Measurements from ENCODE around the gene IZUMO4.

DNA sequence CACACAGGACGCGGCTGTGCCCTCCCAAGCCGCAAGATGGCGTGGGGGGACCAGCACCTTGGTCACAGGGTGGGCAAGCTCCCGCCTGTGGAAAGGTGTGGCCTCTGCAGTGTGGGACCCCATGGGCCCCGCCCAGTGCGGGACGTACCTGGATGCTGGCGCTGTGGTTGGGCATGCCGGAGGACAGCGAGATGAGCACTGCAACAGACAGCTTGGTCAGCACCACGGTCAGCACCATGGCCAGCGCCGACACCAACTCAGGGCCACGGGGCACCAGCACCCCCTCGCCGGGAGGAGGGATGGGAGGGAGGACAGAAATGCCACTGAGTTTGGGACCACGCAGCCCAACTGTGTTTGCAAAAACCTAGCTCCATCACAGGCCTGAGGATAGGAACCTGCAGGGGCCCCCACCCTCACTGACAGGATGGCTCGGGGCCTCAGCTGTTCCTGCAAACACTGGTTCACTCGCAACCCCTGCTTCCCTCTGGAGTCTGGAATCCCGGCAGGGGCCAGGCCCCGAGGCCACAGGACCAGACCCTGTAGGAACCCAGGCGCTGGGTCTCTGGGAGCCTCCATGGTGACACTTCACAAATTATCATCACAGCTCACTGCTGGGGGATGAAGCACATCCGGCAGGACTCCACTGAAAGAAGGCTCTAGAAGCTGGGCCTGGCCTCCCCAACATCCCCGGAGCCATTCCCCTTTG is 27.1 kb downstream of the IZUMO4 start:
- TF ChIP-seq EP300 (IDR thresholded peaks at IDR 0.05; ENCODE audit: borderline replicate concordance) = no peak
- no peak for TF ChIP-seq USF1 (IDR thresholded peaks at IDR 0.05)
- TF ChIP-seq CEBPB (IDR thresholded peaks at IDR 0.05) = no peak

Measured in Ishikawa (cell line).